ENCODE results near the gene ZRANB1.

The ZRANB1 gene

DNA sequence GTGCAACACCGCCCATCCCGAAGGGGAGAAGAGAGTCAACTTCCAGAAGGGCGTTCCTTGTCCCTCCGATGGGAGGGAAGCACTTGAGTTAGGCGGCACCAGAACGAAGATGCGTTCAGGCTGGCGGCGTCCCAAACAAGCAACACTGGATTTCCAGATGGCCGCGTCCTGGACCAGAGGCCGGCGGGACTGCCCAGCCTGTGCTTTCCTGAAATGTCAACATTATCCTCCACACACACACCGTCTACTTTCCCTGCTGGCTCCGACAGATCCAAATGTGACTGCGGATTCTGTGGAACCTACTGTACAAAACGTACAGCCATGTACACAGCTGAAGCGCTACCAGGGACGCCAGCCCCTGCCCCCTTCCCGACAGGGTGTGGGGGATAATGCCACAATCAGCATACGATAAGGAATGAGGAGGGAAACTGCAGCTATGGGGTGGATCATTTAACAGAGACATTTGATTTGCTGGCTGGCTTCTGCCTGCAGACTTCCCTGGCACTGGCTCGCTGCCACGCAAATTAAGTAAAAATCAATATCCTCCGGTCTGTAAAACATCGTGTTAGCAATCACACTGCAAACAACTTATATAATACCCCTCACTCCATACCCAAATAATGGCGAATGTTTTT is 82.1 kb downstream of the ZRANB1 start:
- DNase-seq = peak; percentile 41

DNA sequence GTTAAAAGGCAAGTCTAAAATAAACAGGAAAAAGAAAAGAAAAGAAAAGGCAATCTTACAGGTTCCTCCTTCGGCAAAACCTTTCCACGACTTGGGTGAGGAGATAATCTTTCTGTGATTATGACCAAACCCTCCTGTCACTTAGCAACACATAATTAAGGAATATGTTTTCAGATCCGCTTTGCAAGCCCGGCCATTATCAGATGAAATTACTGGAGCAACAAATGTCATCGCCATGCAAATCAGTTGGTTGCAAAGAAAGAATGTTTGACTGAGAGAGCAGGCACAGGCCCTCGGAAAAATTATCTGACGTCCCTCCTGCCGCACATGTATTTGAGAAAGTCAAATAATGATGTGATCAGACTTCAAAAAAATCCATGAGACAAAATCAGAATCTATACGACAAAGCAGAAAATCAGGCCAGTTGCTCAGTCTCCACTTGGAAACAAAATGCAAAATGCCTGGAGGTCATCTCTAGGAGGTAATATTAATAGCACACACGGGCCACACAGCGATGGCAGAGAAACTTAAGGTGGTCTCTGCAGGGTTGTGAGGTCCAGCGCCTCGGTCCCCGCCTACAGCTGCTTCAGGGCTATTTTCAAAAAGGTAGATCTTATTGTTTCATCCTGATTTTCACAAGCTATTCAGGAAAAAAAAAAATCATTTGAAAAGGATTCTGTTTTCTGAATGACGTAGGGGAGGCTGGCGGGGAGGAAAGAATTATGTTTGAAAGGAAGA is 82.7 kb downstream of the ZRANB1 start:
- no peak for DNase-seq

GRCh38 chr10:125025341-125025740 is 83.4 kb downstream of the ZRANB1 start:
- no peak for DNase-seq

DNA sequence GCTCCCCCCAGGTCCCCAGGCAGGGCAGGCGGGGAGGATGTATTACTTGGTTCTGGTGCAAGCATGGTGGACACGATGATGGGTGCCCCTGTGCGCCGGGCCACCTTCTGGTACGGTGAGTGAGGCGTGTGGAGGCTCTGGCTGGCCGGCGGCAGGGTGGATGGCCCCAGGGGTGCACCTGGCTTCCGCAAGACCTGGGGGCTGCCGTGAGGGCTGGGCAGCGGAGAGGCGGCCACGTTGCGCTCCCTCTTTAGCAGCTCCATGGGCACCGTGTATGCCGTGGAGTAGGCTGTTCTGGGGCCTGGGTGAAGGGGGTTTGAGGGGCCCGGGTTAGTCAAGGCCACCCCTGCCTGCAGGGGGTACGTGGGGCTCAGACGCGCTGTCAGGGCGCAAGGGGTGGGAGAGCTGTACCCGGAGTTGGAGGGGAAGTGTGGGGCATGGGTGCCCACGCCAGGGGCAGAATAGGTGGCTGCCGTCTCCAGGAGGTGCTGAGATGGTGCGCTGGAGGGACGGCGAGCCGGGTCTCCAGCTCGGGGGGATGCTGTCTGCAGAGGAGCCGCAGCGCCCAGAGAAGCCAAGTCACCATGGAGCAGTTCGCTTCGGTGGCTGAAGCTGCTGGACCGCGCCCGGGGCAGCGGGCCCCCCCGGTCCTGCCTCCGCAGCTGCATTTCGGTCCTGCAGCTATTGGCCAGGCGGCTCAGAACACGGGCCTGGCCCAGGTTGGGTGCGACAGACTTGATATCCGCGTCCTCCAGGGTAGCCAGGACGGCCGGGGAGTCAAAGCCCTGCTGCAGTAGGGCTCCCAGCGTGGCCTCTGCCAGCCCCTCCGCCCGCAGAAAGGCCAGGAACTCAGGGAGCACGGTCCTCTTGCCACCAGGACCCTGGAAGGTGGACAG is 84.4 kb downstream of the ZRANB1 start:
- no peak for DNase-seq

GRCh38 chr10:125026974-125027735 is 85.2 kb downstream of the ZRANB1 start:
- DNase-seq = no peak

GRCh38 chr10:125027871-125028869 is 86.2 kb downstream of the ZRANB1 start:
- DNase-seq = no peak

DNA sequence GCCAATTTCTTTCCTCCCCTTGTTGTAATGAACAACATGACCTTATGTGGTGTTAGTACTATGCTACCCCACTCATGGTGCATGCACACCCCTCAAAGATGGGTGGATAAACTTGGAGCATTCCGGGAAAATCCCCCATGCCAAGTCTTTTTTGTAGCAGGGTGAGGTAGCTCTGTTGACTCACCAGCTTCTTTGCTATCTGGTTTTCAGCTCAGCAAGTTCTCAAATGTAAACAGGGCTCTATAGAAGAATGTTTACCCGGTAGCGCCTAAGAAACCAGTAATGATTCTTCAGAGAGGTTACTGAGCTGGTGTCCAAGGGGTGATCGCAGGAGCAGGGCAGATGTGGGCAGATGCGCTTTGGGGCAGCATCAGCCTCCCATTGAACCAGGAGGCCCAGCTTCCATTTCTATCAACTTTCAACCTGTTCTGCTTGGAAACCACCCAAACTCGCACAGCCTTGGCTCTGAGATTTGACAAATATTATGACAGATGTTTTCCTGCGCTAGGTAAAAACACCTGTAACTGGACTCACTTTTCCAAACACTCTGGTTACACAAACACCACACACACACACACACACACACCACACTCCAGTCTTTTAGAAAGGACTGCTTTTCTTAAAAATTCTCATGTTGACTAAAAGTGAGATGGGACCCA is 87.8 kb downstream of the ZRANB1 start:
- no peak for DNase-seq

- DNase-seq = no peak
Observed at GRCh38 chr10:125030567-125031197, 88.8 kb downstream of the ZRANB1 start.

DNA sequence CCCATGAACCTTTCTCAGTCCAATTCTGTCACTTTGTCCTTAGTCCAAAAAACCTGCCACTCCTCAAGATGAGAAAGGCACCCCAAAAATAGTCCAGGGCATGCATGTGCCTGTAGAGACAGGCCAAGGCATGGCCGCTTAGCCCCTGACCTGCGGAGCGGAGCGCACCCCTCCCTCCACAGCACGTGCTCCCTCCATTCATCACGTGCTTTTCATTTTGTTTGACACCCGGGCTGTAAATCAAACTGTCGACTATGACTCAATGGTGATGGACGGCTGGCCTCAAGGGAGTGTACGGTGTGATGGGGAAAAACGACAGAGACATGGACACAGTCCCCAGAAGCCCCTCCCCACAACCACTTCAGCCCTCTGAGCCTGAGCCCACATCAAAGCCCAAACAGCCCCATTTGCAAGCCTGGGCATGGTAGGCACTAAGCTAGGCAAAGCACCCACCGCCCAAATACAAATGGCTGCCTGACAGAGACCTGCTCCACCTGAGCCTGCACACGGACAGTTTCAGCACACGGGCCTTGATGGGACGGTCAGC is 90.6 kb downstream of the ZRANB1 start:
- no peak for DNase-seq

DNA sequence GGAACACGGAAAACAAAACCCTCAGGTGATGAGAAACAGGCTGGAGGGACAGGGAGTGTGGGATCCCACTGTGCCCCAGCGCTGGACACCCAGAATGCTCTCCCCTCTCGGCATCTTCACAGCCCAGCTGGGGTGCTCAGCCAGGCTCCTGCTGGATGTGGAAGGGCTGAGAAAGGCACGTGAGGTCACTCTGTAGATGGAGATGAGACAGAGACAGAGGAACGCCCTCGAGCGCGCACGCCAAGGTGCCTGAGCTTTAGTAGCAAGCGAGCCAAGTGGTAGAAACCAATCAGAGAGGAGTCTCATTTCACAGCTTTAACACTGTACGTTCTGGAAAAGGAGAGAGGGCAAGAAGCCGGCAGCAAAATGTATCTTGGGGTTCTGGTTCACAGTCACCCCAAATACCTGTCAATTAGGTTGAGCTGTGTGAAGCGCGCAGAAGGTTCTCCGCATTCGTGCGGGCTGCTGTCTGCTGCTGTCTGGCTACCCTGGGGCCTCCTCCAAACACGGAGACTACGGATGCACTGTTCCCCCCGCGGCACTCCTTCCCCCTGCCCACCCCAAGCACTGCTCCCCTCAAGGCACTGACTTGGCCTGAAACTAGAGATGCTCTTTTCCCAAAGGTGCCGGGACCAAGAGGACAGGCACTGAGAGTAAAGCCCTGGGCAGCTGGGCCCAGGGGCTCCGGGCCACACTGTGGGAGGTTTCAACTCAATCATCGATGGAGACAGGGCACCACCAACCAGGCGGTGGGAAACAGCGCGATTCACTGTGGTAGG is 91.4 kb downstream of the ZRANB1 start:
- DNase-seq = no peak

GRCh38 chr10:125034675-125035074 is 92.8 kb downstream of the ZRANB1 start:
- DNase-seq = no peak

DNA sequence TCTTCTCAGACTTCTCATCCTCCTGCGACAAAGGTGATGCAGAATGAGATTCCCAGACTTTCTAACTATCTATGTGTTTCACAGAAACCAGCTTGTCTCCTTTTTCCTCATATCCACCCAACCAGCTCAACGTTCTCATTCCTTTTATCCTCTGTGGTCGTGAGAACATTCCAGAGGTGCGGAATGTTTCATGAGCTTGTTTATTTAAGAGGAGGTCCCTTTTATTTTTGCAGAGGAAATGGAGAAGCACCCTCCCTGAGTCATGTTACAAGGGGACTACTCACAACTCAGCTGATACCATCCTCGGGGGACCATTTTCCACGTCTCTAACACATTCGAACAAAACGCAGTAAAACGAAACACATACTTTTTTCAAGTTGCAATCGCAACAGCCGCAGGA is 93.2 kb downstream of the ZRANB1 start:
- no peak for DNase-seq

DNA sequence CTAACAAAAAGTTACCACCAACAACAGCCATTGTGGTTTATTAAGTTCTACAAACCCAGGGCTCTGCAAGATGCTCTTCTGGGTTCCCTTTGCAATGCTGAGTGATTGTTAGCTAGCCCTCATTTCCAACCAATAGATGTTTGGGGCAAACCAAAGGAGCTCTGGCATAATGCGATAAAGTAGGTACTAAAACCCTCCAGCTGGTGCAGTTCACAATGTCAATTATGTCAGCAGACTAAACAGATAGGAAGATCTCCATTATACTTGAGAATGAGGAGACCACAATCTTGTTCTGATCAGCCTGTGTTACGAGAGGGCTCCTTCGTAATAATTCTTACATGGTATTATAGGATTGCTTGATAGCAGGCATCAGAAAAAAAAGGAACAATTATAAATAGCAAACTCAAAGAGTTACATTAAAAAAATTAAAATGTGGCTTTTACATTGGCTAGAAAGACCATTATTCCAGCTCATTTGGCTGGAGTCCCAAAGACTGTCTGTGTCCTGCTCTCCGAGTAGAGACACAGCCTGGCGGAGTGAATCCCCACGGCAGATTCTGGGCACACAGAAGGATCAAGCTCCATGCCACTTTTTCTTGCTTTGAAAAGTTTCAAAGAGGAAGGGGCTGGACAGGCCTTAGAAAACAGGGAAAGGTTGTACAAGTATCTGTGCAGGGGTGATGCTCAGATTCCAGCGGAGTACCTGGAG is 93.8 kb downstream of the ZRANB1 start:
- DNase-seq = no peak

- no peak for DNase-seq
Observed at GRCh38 chr10:125037145-125037877, 95.4 kb downstream of the ZRANB1 start.

Data from NCI-H187 treated with DMSO at 0.1 percent for 48 hours (cell line).